WTC11 (cell line): ENCODE results near the gene ZFYVE19. TPM values are rescaled to one million over a fixed set of nuclear protein-coding genes. Genes with fewer than 3 reads are reported as not detected.

Experiments
- ATAC-seq: fragments of 200-7000 bp; cut with Tn5 transposase; 2 replicates; pipeline ENCODE4 v1.10.0; 2021; ENCODE audit warnings: mild to moderate bottlenecking, moderate library complexity
- CTCF ChIA-PET: fragments of 300-600 bp; sonication (Branson Sonifier 250); formaldehyde crosslinking; loops from one replicate; lab custom pipeline; 2021; ENCODE audit warnings: antibody characterized with exemption; lab: Charles Lee
- POLR2A ChIA-PET: fragments of 350-600 bp; sonication (Branson Sonifier 250); formaldehyde crosslinking; loops from one replicate; lab custom pipeline; 2021; ENCODE audit warnings: antibody characterized with exemption; lab: Charles Lee
- DNase-seq: peaks from one replicate; pipeline ENCODE4 v3.0.0; 2021; ENCODE audit warnings: low spot score
- H3K27ac Mint-ChIP-seq: 2 replicates; pipeline ENCODE4 v1.8.0; 2021; ENCODE audit warnings: mixed read lengths
- H3K27me3 Mint-ChIP-seq: 2 replicates; pipeline ENCODE4 v1.8.0; 2021; ENCODE audit warnings: low read depth, mild to moderate bottlenecking, moderate library complexity, mixed read lengths
- H3K36me3 Mint-ChIP-seq: 2 replicates; pipeline ENCODE4 v1.8.0; 2021; ENCODE audit warnings: mixed read lengths
- H3K4me1 Mint-ChIP-seq: 2 replicates; pipeline ENCODE4 v1.8.0; 2022; ENCODE audit warnings: mixed read lengths
- H3K4me3 Mint-ChIP-seq: 2 replicates; pipeline ENCODE4 v1.8.0; 2021; ENCODE audit warnings: mild to moderate bottlenecking, moderate library complexity, mixed read lengths
- H3K9me3 Mint-ChIP-seq: 2 replicates; pipeline ENCODE4 v1.8.0; 2021; ENCODE audit warnings: mixed read lengths
- ATF6 ChIP-seq: sonication (generic); formaldehyde crosslinking; IDR thresholded peaks from 2 replicates; pipeline ENCODE4 v1.8.1; 2023; ENCODE audit warnings: mild to moderate bottlenecking, missing genetic modification reagents
- CBFB ChIP-seq: sonication (generic); formaldehyde crosslinking; IDR thresholded peaks from 2 replicates; pipeline ENCODE4 v1.8.1; 2022; ENCODE audit warnings: mild to moderate bottlenecking, low read depth, missing genetic modification reagents
- E2F1 ChIP-seq: sonication (generic); formaldehyde crosslinking; IDR thresholded peaks from 2 replicates; pipeline ENCODE4 v1.8.0; 2022; ENCODE audit warnings: mild to moderate bottlenecking, missing genetic modification reagents
- EMX1 ChIP-seq: fragments of 250-450 bp; sonication (Bioruptor Pico); IDR thresholded peaks from 2 replicates; pipeline ENCODE4 v1.8.0; 2021; ENCODE audit warnings: mild to moderate bottlenecking
- GRHL2 ChIP-seq: fragments of 250-450 bp; sonication (Bioruptor Pico); IDR thresholded peaks from 2 replicates; pipeline ENCODE4 v1.8.0; 2022; ENCODE audit warnings: mild to moderate bottlenecking, moderate library complexity; ENCODE audit not compliant: insufficient replicate concordance, severe bottlenecking
- GTF2I ChIP-seq: fragments of 250-450 bp; sonication (Bioruptor Pico); conservative IDR thresholded peaks from 2 replicates; pipeline ENCODE4 v1.4.0; 2021; ENCODE audit warnings: mild to moderate bottlenecking
- MXD4 ChIP-seq: fragments of 250-450 bp; sonication (Bioruptor Pico); IDR thresholded peaks from 2 replicates; pipeline ENCODE4 v1.8.0; 2021; ENCODE audit warnings: mild to moderate bottlenecking, moderate library complexity, borderline replicate concordance
- NFATC4 ChIP-seq: fragments of 250-450 bp; sonication (Bioruptor Pico); IDR thresholded peaks from 2 replicates; pipeline ENCODE4 v1.9.0; 2021; ENCODE audit warnings: mild to moderate bottlenecking
- SOX15 ChIP-seq: fragments of 250-450 bp; sonication (Bioruptor Pico); IDR thresholded peaks from 2 replicates; pipeline ENCODE4 v1.9.0; 2021; ENCODE audit warnings: mild to moderate bottlenecking
- TEAD4 ChIP-seq: sonication (generic); formaldehyde crosslinking; IDR thresholded peaks from 2 replicates; pipeline ENCODE4 v1.8.0; 2022; ENCODE audit warnings: mild to moderate bottlenecking, missing genetic modification reagents
- ZNF121 ChIP-seq: sonication (generic); formaldehyde crosslinking; IDR thresholded peaks from 2 replicates; pipeline ENCODE4 v1.8.0; 2023; ENCODE audit warnings: missing genetic modification reagents
- ZNF416 ChIP-seq: fragments of 250-450 bp; sonication (Bioruptor Pico); IDR thresholded peaks from 2 replicates; pipeline ENCODE4 v1.9.0; 2021; ENCODE audit warnings: mild to moderate bottlenecking, inconsistent platforms
- total RNA-seq: library from RNA; stranded (reverse); gene quantifications from 3 replicates; pipeline ENCODE4 v1.2.3, GENCODE V29; 2021

Gene ZFYVE19
- total RNA-seq, 1 experiment from 2014 or later = 18.9 TPM

- TF ChIP-seq MXD4 (CRISPR knock-in tag) = no peak
- no peak for TF ChIP-seq GTF2I
- peak; percentile 73; the same call in 1 of the 2 replicates for TF ChIP-seq ZNF121 (CRISPR knock-in tag)
- TF ChIP-seq GRHL2 (CRISPR knock-in tag) = no peak
- no peak for TF ChIP-seq ZNF416 (CRISPR knock-in tag)
- peaks cover 31% of the 10 kb centered on the region for H3K36me3 Mint-ChIP-seq
- DNase-seq (no peak), ATAC-seq (peak; percentile 27)
- ChIA-PET POLR2A (no interaction called here), CTCF (interaction anchor here (0.6 to 9.6 kb wide), 9 partner anchors 9 to 101 kb away, joined by 3 to 177 read pairs (median 5); partner anchors contain the start of genes GCHFR, RHOV and VPS18)
- peak overlapping the region; percentile 93 for H3K4me3 Mint-ChIP-seq
- H3K4me1 Mint-ChIP-seq = peaks cover 41% of the 10 kb centered on the region
- H3K27me3 Mint-ChIP-seq = no peaks in the 10 kb centered on the region
- no peaks in the 10 kb centered on the region for H3K9me3 Mint-ChIP-seq
- H3K27ac Mint-ChIP-seq = peak overlapping the region; percentile 57
These were observed 40.5 kb downstream of the ZFYVE19 start for GRCh38 chr15:40847223-40847961.

- Mint-ChIP-seq H3K4me1 (peaks cover 26% of the 10 kb centered on the region), H3K27ac (0 out of 2 replicates have a peak overlapping the region, but pooled peaks have one; percentile 20)
These were observed 43.8 kb downstream of the ZFYVE19 start for GRCh38 chr15:40850576-40851112.

GRCh38 chr15:40852529-40852928 is 45.6 kb downstream of the ZFYVE19 start:
- Mint-ChIP-seq H3K27me3 (no peaks in the 10 kb centered on the region), H3K36me3 (peaks cover 50% of the 10 kb centered on the region), H3K27ac (no peak overlapping the region), H3K4me1 (peaks cover 12% of the 10 kb centered on the region), H3K4me3 (no peak overlapping the region), H3K9me3 (no peaks in the 10 kb centered on the region)
- no peak for DNase-seq
- ATAC-seq = no peak
- ChIA-PET CTCF (interaction anchor here (0.7 to 1.6 kb wide), 3 partner anchors 37 to 42 kb away, joined by 3 to 5 read pairs (median 3); partner anchors contain the start of gene VPS18), POLR2A (no interaction called here)
- TF ChIP-seq SOX15 (CRISPR knock-in tag) (no peak), E2F1 (CRISPR knock-in tag) (no peak), ATF6 (CRISPR knock-in tag) (no peak), CBFB (CRISPR knock-in tag) (no peak)

More at GRCh38 chr15:40850576-40851112, 43.8 kb downstream of the ZFYVE19 start:
- Mint-ChIP-seq H3K4me3 (no peak overlapping the region), H3K27me3 (no peaks in the 10 kb centered on the region), H3K9me3 (no peaks in the 10 kb centered on the region), H3K36me3 (peaks cover 42% of the 10 kb centered on the region)
- ChIA-PET CTCF (interaction anchor here (1.9 to 9.6 kb wide), 2 partner anchors 8 to 43 kb away, joined by 7 to 177 read pairs; partner anchors contain the start of gene VPS18), POLR2A (interaction anchor here (0.7 kb wide), 1 partner anchor 302 kb away, joined by 6 read pairs; no protein-coding TSS in a partner anchor)
- ATAC-seq = no peak
- no peak for DNase-seq
- no peak for TF ChIP-seq CBFB (CRISPR knock-in tag)
- no peak for TF ChIP-seq EMX1
- TF ChIP-seq NFATC4 (CRISPR knock-in tag) = no peak

GRCh38 chr15:40853241-40853890 is 46.5 kb downstream of the ZFYVE19 start:
- ATAC-seq (no peak), DNase-seq (no peak)
- Mint-ChIP-seq H3K27ac (no peak overlapping the region), H3K27me3 (no peaks in the 10 kb centered on the region), H3K4me1 (peaks cover 12% of the 10 kb centered on the region), H3K4me3 (no peak overlapping the region), H3K9me3 (no peaks in the 10 kb centered on the region), H3K36me3 (peaks cover 49% of the 10 kb centered on the region)
- ChIA-PET POLR2A (no interaction called here), CTCF (interaction anchor here (0.7 to 1.6 kb wide), 3 partner anchors 36 to 41 kb away, joined by 3 to 5 read pairs (median 3); partner anchors contain the start of gene VPS18)
- no peak for TF ChIP-seq TEAD4 (CRISPR knock-in tag)
